WTC11 (cell line): Measurements from ENCODE around the gene LRRC2.

ENCODE experiments used
- AFF4 ChIP-seq: sonication (generic); formaldehyde crosslinking; IDR thresholded peaks from 2 replicates; pipeline ENCODE4 v1.8.1; 2023; ENCODE audit warnings: mild to moderate bottlenecking, missing genetic modification reagents, borderline replicate concordance
- CBFB ChIP-seq: sonication (generic); formaldehyde crosslinking; IDR thresholded peaks from 2 replicates; pipeline ENCODE4 v1.8.1; 2022; ENCODE audit warnings: mild to moderate bottlenecking, low read depth, missing genetic modification reagents
- CTCF ChIP-seq: fragments of 200-600 bp; IDR thresholded peaks from 2 replicates; pipeline ENCODE4 v1.8.0; 2022; ENCODE audit warnings: antibody characterized with exemption
- E2F1 ChIP-seq: sonication (generic); formaldehyde crosslinking; IDR thresholded peaks from 2 replicates; pipeline ENCODE4 v1.8.0; 2022; ENCODE audit warnings: mild to moderate bottlenecking, missing genetic modification reagents
- ELF4 ChIP-seq: sonication (generic); formaldehyde crosslinking; IDR thresholded peaks from 2 replicates; pipeline ENCODE4 v1.8.1; 2022; ENCODE audit warnings: low read depth, mild to moderate bottlenecking, moderate library complexity, missing genetic modification reagents
- GRHL2 ChIP-seq: fragments of 250-450 bp; sonication (Bioruptor Pico); IDR thresholded peaks from 2 replicates; pipeline ENCODE4 v1.8.0; 2022; ENCODE audit warnings: mild to moderate bottlenecking, moderate library complexity; ENCODE audit not compliant: insufficient replicate concordance, severe bottlenecking
- MAX ChIP-seq: sonication (generic); formaldehyde crosslinking; IDR thresholded peaks from 2 replicates; pipeline ENCODE4 v1.8.0; 2022; ENCODE audit warnings: mild to moderate bottlenecking, missing genetic modification reagents
- MXD4 ChIP-seq: fragments of 250-450 bp; sonication (Bioruptor Pico); IDR thresholded peaks from 2 replicates; pipeline ENCODE4 v1.8.0; 2021; ENCODE audit warnings: mild to moderate bottlenecking, moderate library complexity, borderline replicate concordance
- SMAD4 ChIP-seq: sonication (generic); formaldehyde crosslinking; IDR thresholded peaks from 2 replicates; pipeline ENCODE4 v1.8.0; 2022; ENCODE audit warnings: mild to moderate bottlenecking, missing genetic modification reagents
- TP53 ChIP-seq: sonication (generic); formaldehyde crosslinking; IDR thresholded peaks from 2 replicates; pipeline ENCODE4 v1.8.1; 2023; ENCODE audit warnings: mild to moderate bottlenecking, missing genetic modification reagents
- USF2 ChIP-seq: sonication (generic); formaldehyde crosslinking; IDR thresholded peaks from 2 replicates; pipeline ENCODE4 v1.8.1; 2023; ENCODE audit warnings: mild to moderate bottlenecking, missing genetic modification reagents, moderate library complexity
- ZNF232 ChIP-seq: sonication (generic); formaldehyde crosslinking; IDR thresholded peaks from 2 replicates; pipeline ENCODE4 v1.8.0; 2022; ENCODE audit warnings: mild to moderate bottlenecking, missing genetic modification reagents

GRCh38 chr3:46481636-46482035 is 84.5 kb downstream of the LRRC2 start:
- TF ChIP-seq CTCF, result no peak
- no peak for TF ChIP-seq CBFB (CRISPR knock-in tag)
- TF ChIP-seq MXD4 (CRISPR knock-in tag), result no peak
- no peak for TF ChIP-seq MAX
- no peak for TF ChIP-seq SMAD4 (CRISPR knock-in tag)
- TF ChIP-seq E2F1 (CRISPR knock-in tag), result no peak
- TF ChIP-seq AFF4 (CRISPR knock-in tag), result no peak
- TF ChIP-seq USF2 (CRISPR knock-in tag), result no peak
- TF ChIP-seq TP53, result no peak
- TF ChIP-seq GRHL2 (CRISPR knock-in tag), result no peak
- TF ChIP-seq ZNF232 (CRISPR knock-in tag), result no peak
- no peak for TF ChIP-seq ELF4 (CRISPR knock-in tag)
